Suprapubic skin (tissue), 3 donors: Measurements from ENCODE around the gene DMTF1.

ENCODE experiments used
- POLR2A ChIP-seq, 2 donors: fragments of 450-650 bp; IDR thresholded peaks; one replicate each; pipeline ENCODE4 v1.6.1; 2017; ENCODE audit warnings: antibody characterized with exemption in 2 of 2, mild to moderate bottlenecking in 2 of 2, moderate library complexity in 2 of 2
- TF ChIP-seq, protein P1 (sequence below), 2 donors: fragments of 200-600 bp in 1 of 2; fragments of 450-650 bp in 1 of 2; sonication (generic) in 1 of 2; IDR thresholded peaks; one replicate each; pipeline ENCODE4 v1.5.1; 2016 to 2019; ENCODE audit warnings: antibody characterized with exemption in 2 of 2, mild to moderate bottlenecking in 1 of 2, moderate library complexity in 1 of 2

DNA sequence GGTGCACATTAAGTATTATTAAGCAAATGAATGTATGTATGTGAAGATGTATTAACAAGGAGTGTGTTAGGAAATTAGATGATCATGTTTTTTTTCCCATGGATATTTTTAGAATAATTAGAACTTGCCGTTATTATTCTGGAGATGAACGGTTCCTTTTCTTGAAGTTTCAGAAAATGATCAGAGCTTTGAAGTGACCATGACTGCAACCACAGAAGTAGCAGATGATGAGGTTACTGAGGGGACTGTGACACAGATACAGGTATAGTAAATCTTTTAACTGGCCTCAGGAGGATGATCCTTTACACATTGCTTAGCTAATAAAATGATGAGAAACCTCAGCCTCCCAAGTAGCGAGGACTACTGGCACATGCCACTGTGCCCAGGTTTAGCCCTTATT is 18.6 kb downstream of the DMTF1 start:
- no peak for TF ChIP-seq POLR2A (IDR thresholded peaks at IDR 0.05)
- TF ChIP-seq, protein P1, sequence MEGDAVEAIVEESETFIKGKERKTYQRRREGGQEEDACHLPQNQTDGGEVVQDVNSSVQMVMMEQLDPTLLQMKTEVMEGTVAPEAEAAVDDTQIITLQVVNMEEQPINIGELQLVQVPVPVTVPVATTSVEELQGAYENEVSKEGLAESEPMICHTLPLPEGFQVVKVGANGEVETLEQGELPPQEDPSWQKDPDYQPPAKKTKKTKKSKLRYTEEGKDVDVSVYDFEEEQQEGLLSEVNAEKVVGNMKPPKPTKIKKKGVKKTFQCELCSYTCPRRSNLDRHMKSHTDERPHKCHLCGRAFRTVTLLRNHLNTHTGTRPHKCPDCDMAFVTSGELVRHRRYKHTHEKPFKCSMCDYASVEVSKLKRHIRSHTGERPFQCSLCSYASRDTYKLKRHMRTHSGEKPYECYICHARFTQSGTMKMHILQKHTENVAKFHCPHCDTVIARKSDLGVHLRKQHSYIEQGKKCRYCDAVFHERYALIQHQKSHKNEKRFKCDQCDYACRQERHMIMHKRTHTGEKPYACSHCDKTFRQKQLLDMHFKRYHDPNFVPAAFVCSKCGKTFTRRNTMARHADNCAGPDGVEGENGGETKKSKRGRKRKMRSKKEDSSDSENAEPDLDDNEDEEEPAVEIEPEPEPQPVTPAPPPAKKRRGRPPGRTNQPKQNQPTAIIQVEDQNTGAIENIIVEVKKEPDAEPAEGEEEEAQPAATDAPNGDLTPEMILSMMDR (IDR thresholded peaks at IDR 0.05) = no peak
